ENCODE results near the gene HIPK2.

- no peak for TF ChIP-seq ZNF565 (CRISPR knock-in tag; conservative IDR thresholded peaks at IDR 0.05; ENCODE audit: low read depth)
- no peak for TF ChIP-seq TCF4 (CRISPR knock-in tag; IDR thresholded peaks at IDR 0.05; ENCODE audit: borderline replicate concordance)
- no peak for TF ChIP-seq ARNTL (CRISPR knock-in tag; IDR thresholded peaks at IDR 0.05; ENCODE audit: borderline replicate concordance, low read depth)
- TF ChIP-seq SNAI2 (CRISPR knock-in tag; IDR thresholded peaks at IDR 0.05): no peak
- no peak for TF ChIP-seq RARB (CRISPR knock-in tag; IDR thresholded peaks at IDR 0.05)
- TF ChIP-seq ESRRG (CRISPR knock-in tag; IDR thresholded peaks at IDR 0.05): no peak
- TF ChIP-seq CREB5 (CRISPR knock-in tag; IDR thresholded peaks at IDR 0.05; ENCODE audit: low read depth): no peak
- TF ChIP-seq ZNF70 (CRISPR knock-in tag; IDR thresholded peaks at IDR 0.05): no peak
Observed at GRCh38 chr7:139752604-139753003, 25.2 kb downstream of the HIPK2 start.
